ENCODE results near the gene BCAR3.

GRCh38 chr1:93533677-93534076 lies 148.0 kb downstream of the BCAR3 start:
- TF ChIP-seq, protein P1, sequence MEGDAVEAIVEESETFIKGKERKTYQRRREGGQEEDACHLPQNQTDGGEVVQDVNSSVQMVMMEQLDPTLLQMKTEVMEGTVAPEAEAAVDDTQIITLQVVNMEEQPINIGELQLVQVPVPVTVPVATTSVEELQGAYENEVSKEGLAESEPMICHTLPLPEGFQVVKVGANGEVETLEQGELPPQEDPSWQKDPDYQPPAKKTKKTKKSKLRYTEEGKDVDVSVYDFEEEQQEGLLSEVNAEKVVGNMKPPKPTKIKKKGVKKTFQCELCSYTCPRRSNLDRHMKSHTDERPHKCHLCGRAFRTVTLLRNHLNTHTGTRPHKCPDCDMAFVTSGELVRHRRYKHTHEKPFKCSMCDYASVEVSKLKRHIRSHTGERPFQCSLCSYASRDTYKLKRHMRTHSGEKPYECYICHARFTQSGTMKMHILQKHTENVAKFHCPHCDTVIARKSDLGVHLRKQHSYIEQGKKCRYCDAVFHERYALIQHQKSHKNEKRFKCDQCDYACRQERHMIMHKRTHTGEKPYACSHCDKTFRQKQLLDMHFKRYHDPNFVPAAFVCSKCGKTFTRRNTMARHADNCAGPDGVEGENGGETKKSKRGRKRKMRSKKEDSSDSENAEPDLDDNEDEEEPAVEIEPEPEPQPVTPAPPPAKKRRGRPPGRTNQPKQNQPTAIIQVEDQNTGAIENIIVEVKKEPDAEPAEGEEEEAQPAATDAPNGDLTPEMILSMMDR (conservative IDR thresholded peaks at IDR 0.05; ENCODE audit: low read depth, low read length), result no peak
- TF ChIP-seq POLR2A (IDR thresholded peaks at IDR 0.05; ENCODE audit: low read depth, low read length) (no peak), MXI1 (IDR thresholded peaks at IDR 0.05; ENCODE audit: borderline replicate concordance, low read depth, low read length) (no peak), RFX5 (IDR thresholded peaks at IDR 0.05; ENCODE audit: low read depth, low read length) (no peak), CEBPB (IDR thresholded peaks at IDR 0.05; ENCODE audit: low read depth, low read length) (no peak), BHLHE40 (IDR thresholded peaks at IDR 0.05; ENCODE audit: low read depth, low read length) (no peak)

Measured in IMR-90 (cell line).